GM19023 (cell line): ENCODE data around the gene DCLK2.

Experiments used
- ATAC-seq: cut with Tn5 transposase; IDR thresholded peaks from one replicate; pipeline ENCODE4 v1.9.1; 2021; ENCODE audit warnings: mild to moderate bottlenecking, moderate library complexity; ENCODE audit not compliant: unreplicated experiment

DCLK2 gene

GRCh38 chr4:150234246-150234645 lies 156.0 kb downstream of the DCLK2 start:
- ATAC-seq: no peak

- no peak for ATAC-seq
Observed at GRCh38 chr4:150235317-150235716, 157.1 kb downstream of the DCLK2 start.

- no peak for ATAC-seq
Observed at GRCh38 chr4:150235808-150236271, 157.6 kb downstream of the DCLK2 start.

GRCh38 chr4:150236626-150237025 lies 158.4 kb downstream of the DCLK2 start:
- ATAC-seq: no peak

- no peak for ATAC-seq
Observed at GRCh38 chr4:150237110-150237872, 159.0 kb downstream of the DCLK2 start.

GRCh38 chr4:150238591-150238990 lies 160.3 kb downstream of the DCLK2 start:
- no peak for ATAC-seq

- ATAC-seq: no peak
Observed at GRCh38 chr4:150240011-150240410, 161.8 kb downstream of the DCLK2 start.

- no peak for ATAC-seq
Observed at GRCh38 chr4:150242820-150243458, 164.7 kb downstream of the DCLK2 start.

- ATAC-seq: no peak
Observed at GRCh38 chr4:150243932-150244331, 165.7 kb downstream of the DCLK2 start.

GRCh38 chr4:150244600-150244999 lies 166.4 kb downstream of the DCLK2 start:
- ATAC-seq: no peak

GRCh38 chr4:150247184-150247583 lies 168.9 kb downstream of the DCLK2 start:
- no peak for ATAC-seq

GRCh38 chr4:150248181-150248580 lies 169.9 kb downstream of the DCLK2 start:
- ATAC-seq: no peak

GRCh38 chr4:150250293-150250997 lies 172.2 kb downstream of the DCLK2 start:
- no peak for ATAC-seq

- no peak for ATAC-seq
Observed at GRCh38 chr4:150250998-150251651, 172.9 kb downstream of the DCLK2 start.

- no peak for ATAC-seq
Observed at GRCh38 chr4:150251752-150252190, 173.5 kb downstream of the DCLK2 start.

GRCh38 chr4:150252306-150252705 lies 174.1 kb downstream of the DCLK2 start:
- ATAC-seq: no peak

GRCh38 chr4:150252741-150253140 lies 174.5 kb downstream of the DCLK2 start:
- ATAC-seq: no peak

- ATAC-seq: no peak
Observed at GRCh38 chr4:150253416-150253815, 175.2 kb downstream of the DCLK2 start.

GRCh38 chr4:150253965-150254630 lies 175.9 kb downstream of the DCLK2 start:
- no peak for ATAC-seq

GRCh38 chr4:150255610-150256224 lies 177.5 kb downstream of the DCLK2 start:
- no peak for ATAC-seq
